ENCODE results near the gene RTP3.
A peak's percentile ranks its signal among the peaks of the same experiment; 100 is the strongest.

The RTP3 gene

GRCh38 chr3:46469680-46470357 lies 28.0 kb upstream of the RTP3 start:
- DNase-seq, result no peak

DNA sequence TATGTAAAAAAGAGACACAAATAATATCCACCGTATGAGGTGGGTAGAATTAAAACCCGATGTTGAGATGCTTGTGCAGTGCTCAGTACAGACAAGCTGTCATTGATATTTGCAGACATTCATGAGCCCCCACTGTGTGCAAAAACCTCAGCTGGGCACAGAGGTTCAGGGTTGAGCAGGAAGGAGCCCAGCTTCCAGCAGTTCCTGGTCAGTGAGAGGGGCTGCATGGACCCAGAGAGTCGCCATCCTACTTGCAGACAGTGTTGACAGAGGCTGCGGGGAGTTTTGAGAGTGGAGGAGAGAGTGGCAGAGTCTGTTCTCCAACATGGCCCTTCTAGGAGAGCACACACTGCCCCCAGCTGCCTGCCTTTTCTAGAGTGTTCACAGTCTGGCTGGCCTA lies 26.9 kb upstream of the RTP3 start:
- DNase-seq, result no peak

- DNase-seq, result no peak
Observed at GRCh38 chr3:46471371-46471914, 26.3 kb upstream of the RTP3 start.

GRCh38 chr3:46472736-46473135 lies 25.0 kb upstream of the RTP3 start:
- no peak for DNase-seq

DNA sequence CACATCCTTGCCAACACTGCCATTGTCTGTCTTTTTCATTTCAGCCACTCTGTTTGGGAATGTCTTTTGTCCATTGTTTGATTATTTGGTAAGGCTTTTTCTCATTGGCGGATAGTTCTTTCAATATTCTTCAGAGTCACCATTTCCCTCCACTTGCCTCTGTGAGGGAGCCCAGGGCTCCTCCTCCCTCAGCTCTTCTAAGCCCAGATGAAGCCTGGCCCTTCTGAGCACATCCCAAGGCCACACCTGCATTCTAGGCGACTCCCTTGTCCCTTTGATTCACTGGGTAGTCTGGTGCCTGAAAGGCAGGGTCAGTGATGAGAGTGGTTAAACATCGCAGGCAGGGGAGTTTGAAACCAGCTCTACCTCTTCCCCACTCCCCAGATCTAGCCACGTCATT lies 20.6 kb upstream of the RTP3 start:
- no peak for DNase-seq

DNA sequence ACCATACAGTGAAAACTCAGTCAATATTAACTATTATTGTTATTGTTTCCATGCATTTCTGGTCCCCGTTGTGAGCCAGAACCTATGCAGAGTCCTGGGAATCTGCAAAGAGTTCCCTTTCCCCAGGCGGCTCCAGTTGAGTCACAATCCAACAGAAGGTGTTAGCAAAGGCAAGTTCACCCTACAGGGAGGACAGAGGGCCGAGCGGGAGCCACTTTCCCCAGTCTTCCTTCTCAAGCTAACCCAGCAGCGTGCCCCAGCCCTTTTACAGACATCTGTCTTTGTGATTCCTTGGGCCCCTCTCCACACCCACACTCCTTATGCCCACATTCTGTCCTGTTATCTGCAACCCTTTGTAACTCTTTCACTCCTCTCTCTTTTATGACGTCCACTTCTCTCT lies 20.0 kb upstream of the RTP3 start:
- DNase-seq, result no peak

GRCh38 chr3:46478341-46478740 lies 19.4 kb upstream of the RTP3 start:
- no peak for DNase-seq

GRCh38 chr3:46479021-46479420 lies 18.8 kb upstream of the RTP3 start:
- DNase-seq, result no peak

- DNase-seq, result no peak
Observed at GRCh38 chr3:46479696-46480095, 18.1 kb upstream of the RTP3 start.

DNA sequence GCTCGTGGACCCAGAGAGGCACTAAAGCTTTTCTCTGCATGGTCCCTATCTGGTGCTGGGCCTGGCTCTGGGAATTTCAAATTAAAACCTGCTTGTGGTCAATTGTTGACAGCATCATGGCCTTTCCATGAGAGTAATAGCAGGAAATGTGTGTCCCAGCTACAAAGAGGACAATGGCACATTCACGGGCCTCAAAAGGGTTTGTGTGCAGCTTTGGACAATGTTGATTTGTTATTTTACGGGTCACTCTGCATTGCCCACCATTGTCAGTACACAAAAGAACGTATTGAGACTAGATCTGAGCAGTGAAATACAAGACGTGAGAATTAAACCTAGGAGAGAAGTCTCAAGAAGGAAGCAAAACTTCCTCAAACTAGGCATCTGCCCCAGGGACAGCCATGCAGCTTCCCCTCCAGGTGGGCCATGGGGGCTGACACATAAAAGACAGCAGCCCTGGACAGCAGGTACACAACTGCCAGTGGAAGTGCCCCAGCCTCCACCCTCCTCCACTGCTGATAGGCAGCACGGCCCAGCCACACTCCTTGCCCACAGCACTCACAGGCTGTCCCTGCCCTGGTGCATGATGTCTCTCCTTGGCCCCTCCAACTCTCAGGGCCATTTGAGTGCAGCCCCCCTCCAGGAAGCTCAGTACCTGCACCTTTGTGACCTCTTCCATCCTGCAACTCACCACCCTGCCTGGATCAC lies 17.1 kb upstream of the RTP3 start:
- DNase-seq, result no peak

DNA sequence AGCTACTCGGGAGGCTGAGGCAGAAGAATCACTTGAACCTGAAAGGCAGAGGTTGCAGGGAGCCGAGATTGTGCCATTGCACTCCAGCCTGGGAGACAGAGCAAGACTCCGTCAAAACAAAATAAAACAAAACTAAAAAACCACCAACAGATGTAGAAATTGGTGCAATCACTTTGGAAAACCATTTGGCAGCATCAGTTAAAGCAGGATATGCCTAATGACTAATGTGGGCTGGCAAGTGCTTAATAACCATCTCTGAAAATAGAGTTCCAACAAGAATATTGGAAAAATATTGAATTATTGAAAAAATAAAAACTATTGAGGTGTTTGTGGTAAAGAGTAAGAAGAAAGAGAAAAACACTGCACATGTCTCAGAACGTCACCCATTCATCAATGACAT lies 16.1 kb upstream of the RTP3 start:
- no peak for DNase-seq

GRCh38 chr3:46482632-46483350 lies 15.0 kb upstream of the RTP3 start:
- no peak for DNase-seq

- no peak for DNase-seq
Observed at GRCh38 chr3:46483825-46484224, 14.0 kb upstream of the RTP3 start.

DNA sequence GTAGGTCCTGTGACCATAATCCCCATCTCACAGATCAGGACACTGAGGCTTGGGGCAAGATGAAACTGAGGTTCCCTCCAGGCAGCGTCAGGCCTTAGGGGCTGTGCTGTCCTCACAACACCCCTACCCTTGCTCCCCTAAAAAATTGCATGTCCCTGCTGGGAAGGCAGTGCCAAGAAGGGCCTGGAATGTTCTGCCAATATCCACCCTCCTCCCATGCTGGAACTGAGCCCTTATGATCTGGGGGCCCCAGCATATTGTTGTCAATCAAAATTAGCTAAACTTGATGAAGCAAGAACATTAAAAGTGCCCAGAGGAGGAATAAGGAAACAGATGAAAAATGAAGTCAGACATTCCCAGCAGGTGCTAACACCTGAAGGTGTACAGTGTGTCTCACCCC lies 13.4 kb upstream of the RTP3 start:
- no peak for DNase-seq

- DNase-seq, result peak; percentile 64
Observed at GRCh38 chr3:46484911-46485778, 12.6 kb upstream of the RTP3 start.

- DNase-seq, result no peak
Observed at GRCh38 chr3:46485779-46486175, 12.0 kb upstream of the RTP3 start.

DNA sequence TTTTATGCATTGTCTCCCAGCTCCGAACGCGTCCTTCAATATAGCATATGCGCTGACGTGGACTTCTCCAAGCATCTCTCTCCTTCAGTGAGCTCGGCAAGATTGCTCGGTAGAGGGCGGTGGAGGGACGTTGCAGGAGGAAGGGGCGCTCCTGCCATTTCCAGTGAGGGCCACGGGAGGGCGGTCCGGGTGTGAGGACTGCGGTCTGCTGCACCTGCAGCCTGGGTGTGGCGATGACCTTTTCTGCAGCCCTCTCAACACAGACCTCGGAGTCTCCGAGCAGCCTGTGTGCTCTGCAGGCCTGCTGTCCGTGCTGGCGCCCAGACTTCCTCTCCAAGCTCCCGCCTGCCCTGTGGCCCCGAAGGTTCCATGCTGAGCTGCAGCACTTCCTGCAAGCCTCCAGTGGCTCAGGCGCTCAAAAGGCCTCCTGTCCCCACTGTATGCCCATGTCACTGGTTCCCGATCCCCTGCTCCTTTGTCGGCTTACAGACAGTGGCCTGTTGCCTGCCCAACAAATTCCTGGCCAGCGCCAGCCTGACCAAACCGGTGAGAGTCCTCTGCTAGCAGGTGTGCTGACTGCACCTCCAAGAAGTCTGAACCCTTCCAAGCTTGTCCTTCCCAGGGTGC lies 8.9 kb upstream of the RTP3 start:
- DNase-seq, result peak; percentile 93

DNA sequence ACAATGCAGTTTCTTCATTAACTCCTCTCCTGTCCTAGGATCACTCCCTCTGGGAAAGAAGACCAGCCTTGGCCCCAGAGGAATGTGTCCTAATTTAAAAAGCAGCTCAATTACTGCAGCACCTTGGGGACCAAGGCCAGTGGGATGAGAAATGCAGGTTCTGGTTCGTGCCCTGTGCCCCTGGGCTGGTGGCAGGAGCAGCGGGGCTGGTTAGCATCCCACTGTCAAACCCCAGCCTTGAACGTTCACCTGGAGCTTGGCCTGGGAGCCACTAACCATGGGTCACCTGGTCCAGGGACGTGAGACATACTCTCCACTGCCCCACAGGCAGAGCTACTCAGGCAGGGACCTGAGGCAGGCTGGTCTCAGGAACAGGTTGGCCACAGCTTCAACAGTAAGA lies 8.4 kb upstream of the RTP3 start:
- DNase-seq, result no peak

DNA sequence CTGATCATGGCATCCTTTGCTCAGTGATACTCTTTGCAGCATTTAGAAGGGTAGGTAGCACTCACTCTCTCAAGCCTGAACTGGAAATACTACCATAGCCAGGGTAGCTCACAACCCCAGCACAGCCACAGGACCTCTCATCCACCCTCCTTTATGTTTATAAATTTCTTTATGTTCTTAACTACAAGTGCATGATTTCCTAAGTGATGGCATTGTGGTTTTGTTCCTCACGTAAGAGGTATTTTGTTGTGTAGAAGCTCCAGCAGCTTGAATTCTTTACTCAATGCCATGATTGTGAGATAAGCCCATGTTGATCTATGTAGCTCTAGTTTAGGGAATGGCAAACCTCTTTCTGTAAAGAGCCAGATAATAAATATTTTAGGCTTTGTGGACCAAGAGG lies 7.9 kb upstream of the RTP3 start:
- DNase-seq, result no peak

GRCh38 chr3:46490338-46491084 lies 7.3 kb upstream of the RTP3 start:
- DNase-seq, result no peak
